Epithelial cell of prostate (primary cell): ENCODE measurements around the gene PPP1CA.
"Not testable (repeated sequence)": the region's sequence is repeated elsewhere in the genome, so short reads cannot be mapped to it uniquely, and the experiment has no call there.

ENCODE experiments used
- DNase-seq: peaks from one replicate; pipeline ENCODE4 v3.0.0-alpha.2; 2011; ENCODE audit warnings: low read depth, low spot score
- H3K27ac ChIP-seq: fragments of 450-650 bp; 2 replicates; pipeline ENCODE4 v1.5.1; 2017; ENCODE audit warnings: mild to moderate bottlenecking

The PPP1CA gene

GRCh38 chr11:67435031-67435726 is 33.5 kb upstream of the PPP1CA start:
- no peak overlapping the region for H3K27ac ChIP-seq
- no peak for DNase-seq

GRCh38 chr11:67434395-67434881 is 32.8 kb upstream of the PPP1CA start:
- no peak overlapping the region for H3K27ac ChIP-seq
- DNase-seq, result no peak

- no peak overlapping the region for H3K27ac ChIP-seq
- no peak for DNase-seq
Observed at GRCh38 chr11:67433536-67434394, 32.1 kb upstream of the PPP1CA start.

- H3K27ac ChIP-seq, result no peak overlapping the region
Observed at GRCh38 chr11:67432655-67433349, 31.1 kb upstream of the PPP1CA start.

GRCh38 chr11:67431346-67432249 is 29.9 kb upstream of the PPP1CA start:
- H3K27ac ChIP-seq, result no peak overlapping the region

More at GRCh38 chr11:67432655-67433349, 31.1 kb upstream of the PPP1CA start:
- DNase-seq, result no peak

GRCh38 chr11:67429722-67430121 is 28.1 kb upstream of the PPP1CA start:
- DNase-seq, result no peak
- H3K27ac ChIP-seq, result peak overlapping the region; percentile 58

More at GRCh38 chr11:67431346-67432249, 29.9 kb upstream of the PPP1CA start:
- no peak for DNase-seq

- peak overlapping the region; percentile 58 for H3K27ac ChIP-seq
- no peak for DNase-seq
Observed at GRCh38 chr11:67429038-67429668, 27.5 kb upstream of the PPP1CA start.

- DNase-seq, result peak; percentile 88
- peak within 1 kb of the TSS; percentile 58 for H3K27ac ChIP-seq
Observed at GRCh38 chr11:67428052-67429001, 26.7 kb upstream of the PPP1CA start, which contains the start of gene RPS6KB2. Gene RPS6KB2 (plus strand): TSS chr11:67428494. CDS start chr11:67428546, 52 bp downstream.

GRCh38 chr11:67427364-67427859 is 25.8 kb upstream of the PPP1CA start:
- H3K27ac ChIP-seq, result peak overlapping the region; percentile 58

GRCh38 chr11:67423891-67424613 is 22.4 kb upstream of the PPP1CA start:
- DNase-seq, result no peak

More at GRCh38 chr11:67427364-67427859, 25.8 kb upstream of the PPP1CA start:
- DNase-seq, result not testable (repeated sequence)

GRCh38 chr11:67423466-67423865 is 21.8 kb upstream of the PPP1CA start:
- no peak overlapping the region for H3K27ac ChIP-seq
- no peak for DNase-seq

More at GRCh38 chr11:67423891-67424613, 22.4 kb upstream of the PPP1CA start:
- H3K27ac ChIP-seq, result no peak overlapping the region

- H3K27ac ChIP-seq, result no peak overlapping the region
- DNase-seq, result peak; percentile 31
Observed at GRCh38 chr11:67422891-67423290, 21.2 kb upstream of the PPP1CA start.

- H3K27ac ChIP-seq, result no peak overlapping the region
- DNase-seq, result no peak
Observed at GRCh38 chr11:67421430-67422031, 19.9 kb upstream of the PPP1CA start.

- peak; percentile 33 for DNase-seq
- peak overlapping the region; percentile 38 for H3K27ac ChIP-seq
Observed at GRCh38 chr11:67420646-67421429, 19.2 kb upstream of the PPP1CA start.

- DNase-seq, result no peak
- H3K27ac ChIP-seq, result peak overlapping the region; percentile 38
Observed at GRCh38 chr11:67420147-67420645, 18.5 kb upstream of the PPP1CA start.
